HepG2 (cell line): ENCODE results near the gene ZNF292. TPM values are rescaled to one million over a fixed set of nuclear protein-coding genes. Genes with fewer than 3 reads are reported as not detected.
A peak's percentile ranks its signal among the peaks of the same experiment; 100 is the strongest.

Source experiments
- ATAC-seq: fragments of 200-7000 bp; cut with Tn5 transposase; 3 replicates; pipeline ENCODE4 v1.9.1; 2020; ENCODE audit warnings: mild to moderate bottlenecking, moderate library complexity
- BruUV-seq: library from RNA; stranded (reverse); fragments of 400-500 nt; replicated peaks from 2 replicates; lab custom pipeline; 2021; lab: Mats Ljungman, UMichigan
- CTCF ChIA-PET: fragments of 300-600 bp; formaldehyde crosslinking; extraction: SDS; loops from one replicate; lab custom pipeline; 2021; ENCODE audit warnings: low total read pairs, inconsistent platforms, low intra/inter-chr PET ratio; lab: Yijun Ruan, JAX
- POLR2A ChIA-PET: fragments of 350-600 bp; sonication (Branson Sonifier 250); formaldehyde crosslinking; loops from one replicate; lab custom pipeline; 2020; ENCODE audit warnings: antibody characterized with exemption, inconsistent platforms; lab: Yijun Ruan, JAX
- DNase-seq: peaks from one replicate; pipeline ENCODE4 v3.0.0-alpha.2; 2015; ENCODE audit warnings: low spot score
- FAIRE-seq: peaks from 3 replicates; lab custom pipeline; 2011; peaks lifted over from hg19 to GRCh38; lab: Jason Lieb, UNC
- H2AFZ ChIP-seq: one replicate; pipeline ENCODE4 v1.6.1; 2011; ENCODE audit warnings: low read length, inconsistent platforms
- H3K27ac ChIP-seq: fragments of 300-600 bp; 3 replicates; pipeline ENCODE4 v1.8.0; 2011; ENCODE audit warnings: mixed run types, mild to moderate bottlenecking, mixed read lengths, low read length, inconsistent platforms; ENCODE audit not compliant: insufficient read depth; ENCODE audit errors: extremely low read length
- H3K27me3 ChIP-seq, 2 experiments: fragments of 200-600 bp in 1 of 2; 2 replicates in 1 of 2; 3 replicates in 1 of 2; pipeline versions ENCODE4 v1.6.0 to v1.8.0; 2011; ENCODE audit warnings: low read length in 2 of 2, mild to moderate bottlenecking in 2 of 2, moderate library complexity in 2 of 2, inconsistent platforms in 1 of 2; ENCODE audit not compliant: insufficient read depth in 2 of 2, control insufficient read depth in 1 of 2
- H3K36me3 ChIP-seq, 2 experiments: fragments of 200-600 bp in 1 of 2; replicated peaks in 1 of 2; 2 replicates in 1 of 2; 3 replicates in 1 of 2; pipeline versions ENCODE4 v1.5.1 to v1.8.0; 2011; ENCODE audit warnings: low read length in 2 of 2, inconsistent platforms in 1 of 2; ENCODE audit not compliant: insufficient read depth in 2 of 2, control insufficient read depth in 1 of 2
- H3K4me1 ChIP-seq: 2 replicates; pipeline ENCODE4 v1.5.1; 2012; ENCODE audit warnings: low read length, inconsistent platforms; ENCODE audit not compliant: insufficient read depth
- H3K4me2 ChIP-seq: 2 replicates; pipeline ENCODE4 v1.6.0; 2011; ENCODE audit warnings: low read depth, low read length, inconsistent platforms
- H3K4me3 ChIP-seq, 3 experiments: fragments of 200-600 bp in 1 of 3; sonication (generic), shearing (Covaris generic) in 1 of 3; replicated peaks in 1 of 3; 2 replicates each; pipeline ENCODE4 v1.5.1; 2011 to 2016; ENCODE audit warnings: low read length in 3 of 3, inconsistent platforms in 2 of 3, low read depth in 2 of 3, mild to moderate bottlenecking in 2 of 3, control low read depth in 1 of 3, mixed read lengths in 1 of 3; ENCODE audit not compliant: insufficient read depth in 1 of 3
- H3K79me2 ChIP-seq: one replicate; pipeline ENCODE4 v1.6.1; 2011; ENCODE audit warnings: low read length, inconsistent platforms; ENCODE audit not compliant: insufficient read depth
- H3K9ac ChIP-seq: 2 replicates; pipeline ENCODE4 v1.6.0; 2011; ENCODE audit warnings: mild to moderate bottlenecking, low read depth, low read length, inconsistent platforms; ENCODE audit not compliant: insufficient read depth
- H3K9me3 ChIP-seq: 2 replicates; pipeline ENCODE4 v1.5.1; 2012; ENCODE audit warnings: mild to moderate bottlenecking, low read length
- H4K20me1 ChIP-seq: 2 replicates; pipeline ENCODE4 v1.6.0; 2011; ENCODE audit warnings: inconsistent platforms, mild to moderate bottlenecking, low read length, moderate library complexity; ENCODE audit not compliant: insufficient read depth
- HMG20B ChIP-seq: conservative IDR thresholded peaks from 2 replicates; pipeline ENCODE4 v1.6.1; 2016; ENCODE audit warnings: missing genetic modification reagents, missing compliant biosample characterization
- MEF2D ChIP-seq: sonication (generic); formaldehyde crosslinking; IDR thresholded peaks from 2 replicates; pipeline ENCODE4 v1.5.1; 2020; ENCODE audit warnings: mild to moderate bottlenecking, missing genetic modification reagents
- NCOA1 ChIP-seq: sonication (generic); formaldehyde crosslinking; IDR thresholded peaks from 2 replicates; pipeline ENCODE4 v1.9.0; 2021; ENCODE audit warnings: missing genetic modification reagents
- NFIB ChIP-seq: sonication (generic); formaldehyde crosslinking; IDR thresholded peaks from 2 replicates; pipeline ENCODE4 v1.9.0; 2021; ENCODE audit warnings: missing genetic modification reagents, mild to moderate bottlenecking, borderline replicate concordance
- POLR2G ChIP-seq: fragments of 200-400 bp; formaldehyde crosslinking; IDR thresholded peaks from 2 replicates; pipeline ENCODE4 v1.6.1; 2018; ENCODE audit warnings: mild to moderate bottlenecking, low read depth, low read length, moderate library complexity
- TBL1XR1 ChIP-seq: fragments of 150-350 bp; IDR thresholded peaks from 2 replicates; pipeline ENCODE4 v1.6.1; 2014; ENCODE audit warnings: borderline replicate concordance, low read length; ENCODE audit not compliant: partially characterized antibody
- XBP1 ChIP-seq: sonication (generic); formaldehyde crosslinking; IDR thresholded peaks from 2 replicates; pipeline ENCODE4 v1.5.0; 2020; ENCODE audit warnings: missing genetic modification reagents
- ZNF644 ChIP-seq: IDR thresholded peaks from 2 replicates; pipeline ENCODE4 v1.6.1; 2016; ENCODE audit warnings: low read depth
- ZNF75D ChIP-seq: sonication (generic); formaldehyde crosslinking; IDR thresholded peaks from 2 replicates; pipeline ENCODE4 v1.8.1; 2023; ENCODE audit warnings: missing genetic modification reagents, mild to moderate bottlenecking, borderline replicate concordance
- WGBS: methylation state at CpG from one replicate; pipeline ENCODE4 v1.1.6; 2017; ENCODE audit warnings: low lambda C conversion rate; 5-methylcytosine and 5-hydroxymethylcytosine counted together
- in situ Hi-C: cut with HindIII; loops from 2 replicates; pipeline ENCODE4 v1.10.0; 2017; ENCODE audit warnings: low pct_unique_long_range_greater_than_20kb; ENCODE audit not compliant: extremely low pct_ligation_motif_present
- intact Hi-C: fragments of 100-400 bp; cut with micrococcal nuclease; formaldehyde crosslinking; loops from one replicate; pipeline ENCODE4 v1.10.0; 2022; ENCODE audit not compliant: unreplicated experiment
- polyA plus RNA-seq, 8 experiments: library from polyadenylated mRNA; depleted of rRNA in 3 of 8; stranded (reverse) in 7 of 8; unstranded in 1 of 8; fragments of >200 nt; fragmentation: Illumina TruSeq in 4 of 8; extraction: Trizol in 4 of 8; gene quantifications; 2 replicates each; pipeline versions ENCODE4 v1.2.1 to v1.2.3, GENCODE V29; 2011 to 2016; ENCODE audit warnings: low read depth in 4 of 8, missing spikeins in 1 of 8, mixed read lengths in 1 of 8; ENCODE audit not compliant: insufficient read depth in 1 of 8
- total RNA-seq, 5 experiments: library from RNA; depleted of rRNA; stranded (reverse); fragments of >200 nt; fragmentation: Illumina TruSeq; extraction: Trizol; gene quantifications; 2 replicates each; pipeline ENCODE4 v1.2.3, GENCODE V29; 2016; ENCODE audit warnings: low read depth in 1 of 5
- TF ChIP-seq, protein P1 (sequence below): sonication (generic); formaldehyde crosslinking; IDR thresholded peaks from 2 replicates; pipeline ENCODE4 v1.9.0; 2021; ENCODE audit warnings: missing genetic modification reagents, mild to moderate bottlenecking, borderline replicate concordance
- TF ChIP-seq, protein P2 (sequence below): sonication (generic); formaldehyde crosslinking; IDR thresholded peaks from 2 replicates; pipeline ENCODE4 v1.8.1; 2023; ENCODE audit warnings: mild to moderate bottlenecking, missing genetic modification reagents
- TF ChIP-seq, protein P3 (sequence below): IDR thresholded peaks from 2 replicates; pipeline ENCODE4 v1.6.1; 2016; ENCODE audit warnings: missing compliant biosample characterization, missing genetic modification reagents, borderline replicate concordance
- TF ChIP-seq, protein P4 (sequence below): sonication (generic); formaldehyde crosslinking; IDR thresholded peaks from 2 replicates; pipeline ENCODE4 v1.4.0; 2020; ENCODE audit warnings: mild to moderate bottlenecking, missing genetic modification reagents

ZNF292 gene
- total and polyA plus RNA-seq, 2 of the 13 experiments (the other 11 are each of a cell fraction or from before 2014, with no cell fraction given), result 9.9 to 12.8 TPM

DNA sequence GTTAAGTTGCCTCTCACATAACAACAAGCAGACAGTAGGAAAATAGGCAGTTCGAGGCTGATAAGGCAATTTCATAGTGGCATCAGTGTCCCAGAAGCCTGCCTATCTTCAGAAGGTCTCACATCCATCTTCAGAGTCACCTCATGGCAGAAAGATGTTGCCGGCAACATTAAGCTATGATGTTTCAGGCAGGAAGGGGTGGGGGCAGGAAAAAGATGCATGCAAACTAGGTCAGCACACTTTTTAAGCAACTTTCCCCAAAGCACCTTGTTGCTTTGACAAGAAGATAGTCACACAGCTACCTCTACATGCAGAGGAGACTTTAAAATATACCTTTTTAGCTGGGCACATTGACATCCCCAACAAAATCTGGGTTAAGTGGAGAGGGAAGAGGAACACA, 123.8 kb downstream of the ZNF292 start:
- no peaks in the 10 kb centered on the region for H3K4me1 ChIP-seq
- H3K4me2 ChIP-seq, result no peak overlapping the region
- no peaks in the 10 kb centered on the region for H3K9me3 ChIP-seq
- CTCF ChIA-PET, result no interaction called here
- H3K27me3 ChIP-seq, result no peaks in the 10 kb centered on the region
- BruUV-seq, result no TSS peak
- FAIRE-seq, result no peak
- POLR2A ChIA-PET, result no interaction called here
- WGBS, result 13% methylated on average over 2 of the region's 2 CpGs
- TF ChIP-seq MEF2D, result no peak
- TF ChIP-seq NFIB (CRISPR knock-in tag), result no peak
- peak; percentile 26; the same call in 1 of the 2 replicates for TF ChIP-seq POLR2G
- TF ChIP-seq, protein P1, sequence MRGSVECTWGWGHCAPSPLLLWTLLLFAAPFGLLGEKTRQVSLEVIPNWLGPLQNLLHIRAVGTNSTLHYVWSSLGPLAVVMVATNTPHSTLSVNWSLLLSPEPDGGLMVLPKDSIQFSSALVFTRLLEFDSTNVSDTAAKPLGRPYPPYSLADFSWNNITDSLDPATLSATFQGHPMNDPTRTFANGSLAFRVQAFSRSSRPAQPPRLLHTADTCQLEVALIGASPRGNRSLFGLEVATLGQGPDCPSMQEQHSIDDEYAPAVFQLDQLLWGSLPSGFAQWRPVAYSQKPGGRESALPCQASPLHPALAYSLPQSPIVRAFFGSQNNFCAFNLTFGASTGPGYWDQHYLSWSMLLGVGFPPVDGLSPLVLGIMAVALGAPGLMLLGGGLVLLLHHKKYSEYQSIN (CRISPR knock-in tag), result no peak
- H3K4me3 ChIP-seq, result no peak overlapping the region
- in situ Hi-C loops (no loop called here), intact Hi-C loops (no loop called here)
- DNase-seq, result no peak
- H3K79me2 ChIP-seq, result no peaks in the 10 kb centered on the region
- H3K27ac ChIP-seq, result no peak overlapping the region
- no peak overlapping the region for H3K9ac ChIP-seq
- H4K20me1 ChIP-seq, result no peaks in the 10 kb centered on the region
- H3K36me3 ChIP-seq, result no peaks in the 10 kb centered on the region
- no peak overlapping the region for H2AFZ ChIP-seq
- no peak for ATAC-seq

DNA sequence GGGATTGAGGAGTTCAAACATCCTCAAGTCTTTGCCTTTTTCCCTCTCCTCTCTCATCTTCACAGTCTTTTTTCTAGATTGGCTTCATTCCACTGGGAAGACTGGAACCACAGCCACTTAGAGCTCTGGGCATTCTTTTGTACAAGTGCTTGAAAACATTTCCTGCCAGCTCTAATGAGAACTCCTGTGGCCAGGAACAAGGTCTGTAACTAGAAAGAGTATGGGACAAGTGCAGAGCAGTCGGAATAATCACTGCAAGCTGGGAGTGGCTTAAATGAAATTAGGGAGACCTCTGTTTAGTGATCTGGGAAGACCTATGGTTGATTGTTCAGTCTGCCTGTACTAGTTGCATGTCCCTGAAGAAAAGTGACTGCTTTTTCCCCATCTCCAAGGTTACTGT, 126.1 kb downstream of the ZNF292 start:
- in situ Hi-C loops, result no loop called here
- ATAC-seq (no peak; the same call in 2 of the 3 replicates), DNase-seq (no peak), FAIRE-seq (no peak)
- Histone ChIP-seq H3K9me3 (no peaks in the 10 kb centered on the region), H3K27ac (no peak overlapping the region), H3K4me2 (no peak overlapping the region), H2AFZ (no peak overlapping the region), H3K4me3 (no peak overlapping the region), H3K9ac (no peak overlapping the region), H3K36me3 (no peaks in the 10 kb centered on the region), H3K4me1 (no peaks in the 10 kb centered on the region), H3K79me2 (no peaks in the 10 kb centered on the region), H4K20me1 (no peaks in the 10 kb centered on the region), H3K27me3 (no peaks in the 10 kb centered on the region)
- BruUV-seq, result no TSS peak
- intact Hi-C loops, result no loop called here
- CTCF ChIA-PET, result no interaction called here
- 36% methylated on average over 1 of the region's 1 CpG for WGBS
- POLR2A ChIA-PET, result no interaction called here
- TF ChIP-seq TBL1XR1 (no peak), NCOA1 (no peak), HMG20B (no peak), ZNF644 (CRISPR knock-in tag) (no peak), XBP1 (no peak), ZNF75D (CRISPR knock-in tag) (no peak)
- TF ChIP-seq, protein P2, sequence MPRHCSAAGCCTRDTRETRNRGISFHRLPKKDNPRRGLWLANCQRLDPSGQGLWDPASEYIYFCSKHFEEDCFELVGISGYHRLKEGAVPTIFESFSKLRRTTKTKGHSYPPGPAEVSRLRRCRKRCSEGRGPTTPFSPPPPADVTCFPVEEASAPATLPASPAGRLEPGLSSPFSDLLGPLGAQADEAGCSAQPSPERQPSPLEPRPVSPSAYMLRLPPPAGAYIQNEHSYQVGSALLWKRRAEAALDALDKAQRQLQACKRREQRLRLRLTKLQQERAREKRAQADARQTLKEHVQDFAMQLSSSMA (CRISPR knock-in tag), result no peak
- TF ChIP-seq, protein P3, sequence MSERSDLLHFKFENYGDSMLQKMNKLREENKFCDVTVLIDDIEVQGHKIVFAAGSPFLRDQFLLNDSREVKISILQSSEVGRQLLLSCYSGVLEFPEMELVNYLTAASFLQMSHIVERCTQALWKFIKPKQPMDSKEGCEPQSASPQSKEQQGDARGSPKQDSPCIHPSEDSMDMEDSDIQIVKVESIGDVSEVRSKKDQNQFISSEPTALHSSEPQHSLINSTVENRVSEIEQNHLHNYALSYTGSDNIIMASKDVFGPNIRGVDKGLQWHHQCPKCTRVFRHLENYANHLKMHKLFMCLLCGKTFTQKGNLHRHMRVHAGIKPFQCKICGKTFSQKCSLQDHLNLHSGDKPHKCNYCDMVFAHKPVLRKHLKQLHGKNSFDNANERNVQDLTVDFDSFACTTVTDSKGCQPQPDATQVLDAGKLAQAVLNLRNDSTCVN (CRISPR knock-in tag), result no peak
- TF ChIP-seq, protein P4, sequence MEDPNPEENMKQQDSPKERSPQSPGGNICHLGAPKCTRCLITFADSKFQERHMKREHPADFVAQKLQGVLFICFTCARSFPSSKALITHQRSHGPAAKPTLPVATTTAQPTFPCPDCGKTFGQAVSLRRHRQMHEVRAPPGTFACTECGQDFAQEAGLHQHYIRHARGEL, result no peak
- TF ChIP-seq, protein P1 (CRISPR knock-in tag), result no peak
